HG03108 (cell line): ENCODE measurements around the gene C16orf92.
"Not testable (repeated sequence)": the region's sequence is repeated elsewhere in the genome, so short reads cannot be mapped to it uniquely, and the experiment has no call there.

ENCODE experiments used
- ATAC-seq: cut with Tn5 transposase; IDR thresholded peaks from one replicate; pipeline ENCODE4 v1.9.1; 2021; ENCODE audit warnings: moderate library complexity; ENCODE audit not compliant: unreplicated experiment

C16orf92 gene

DNA sequence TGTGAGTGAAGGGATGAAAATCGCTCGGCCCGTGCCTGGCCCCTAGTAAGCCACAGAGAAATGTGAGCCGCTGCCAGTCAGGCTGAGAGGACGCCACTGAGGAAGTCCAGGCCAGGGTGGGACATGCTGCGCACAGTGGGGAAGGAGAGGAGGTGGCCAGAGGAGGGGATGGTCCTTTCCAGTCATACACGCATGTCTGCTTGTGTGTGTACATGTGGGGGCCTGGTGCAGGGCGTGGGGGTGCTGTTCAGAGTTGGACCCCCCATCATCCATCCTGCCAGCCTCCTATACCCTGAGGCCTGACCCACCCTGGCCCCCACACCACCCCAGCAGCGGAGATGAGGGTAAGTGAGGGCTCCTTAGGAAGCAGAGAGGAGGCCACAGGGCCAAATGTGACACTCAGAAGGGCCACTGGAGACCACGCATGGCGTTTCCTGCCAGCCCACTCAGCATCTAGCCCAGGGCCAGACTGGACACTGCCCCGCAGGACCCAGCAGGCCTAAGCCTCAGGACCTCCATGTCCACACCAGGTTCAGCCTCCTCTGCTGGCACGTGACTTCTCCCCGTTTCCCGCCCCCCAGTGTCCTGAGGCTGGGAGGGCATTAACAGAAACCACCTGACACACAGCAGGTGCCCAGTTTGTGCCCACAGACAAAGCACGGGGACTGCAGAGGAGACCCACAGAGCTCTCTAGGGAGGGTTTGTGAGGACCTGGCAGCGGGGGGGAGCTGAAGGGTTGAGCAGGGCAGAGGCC is 19.2 kb upstream of the C16orf92 start:
- no peak for ATAC-seq

DNA sequence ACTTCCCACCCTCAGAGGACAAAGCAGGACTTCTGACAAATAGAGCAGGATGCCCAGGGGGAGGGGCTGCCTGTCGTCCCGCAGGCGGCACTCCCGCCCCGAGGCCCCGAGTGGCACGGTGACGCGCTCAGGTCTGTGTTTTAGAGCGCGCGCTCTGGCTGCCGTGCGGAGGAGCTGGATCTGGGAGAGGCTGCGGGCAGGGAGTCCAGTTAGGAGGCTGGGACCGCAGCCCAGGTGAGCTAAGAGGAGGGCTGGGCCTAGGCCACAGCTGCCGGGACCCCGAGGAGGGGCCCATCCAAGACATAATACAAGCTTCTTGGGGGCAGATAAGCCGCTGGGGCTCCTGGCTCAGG is 18.6 kb upstream of the C16orf92 start:
- ATAC-seq = no peak

DNA sequence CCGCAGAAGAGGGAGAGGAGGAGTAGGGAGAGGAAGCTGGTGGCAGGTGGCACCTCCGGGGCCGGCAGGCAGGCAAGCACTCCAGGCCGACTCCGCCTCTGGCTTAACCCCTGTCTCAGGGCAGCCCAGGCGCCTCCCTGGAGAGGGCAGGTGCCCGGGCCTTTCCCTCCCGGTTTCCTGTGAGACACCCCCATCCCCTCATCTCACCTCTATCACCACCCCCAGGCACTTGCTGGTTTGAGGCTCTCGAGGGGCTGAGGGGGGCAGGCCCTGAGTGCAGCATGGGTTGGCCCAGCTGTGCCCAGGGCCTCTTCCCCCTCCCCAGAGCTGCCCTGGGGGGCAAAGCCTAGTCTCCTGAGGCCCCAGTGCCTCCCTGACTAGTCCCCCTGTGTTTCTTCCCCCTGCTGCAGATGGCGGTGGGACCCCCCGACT is 18.2 kb upstream of the C16orf92 start:
- ATAC-seq = no peak

DNA sequence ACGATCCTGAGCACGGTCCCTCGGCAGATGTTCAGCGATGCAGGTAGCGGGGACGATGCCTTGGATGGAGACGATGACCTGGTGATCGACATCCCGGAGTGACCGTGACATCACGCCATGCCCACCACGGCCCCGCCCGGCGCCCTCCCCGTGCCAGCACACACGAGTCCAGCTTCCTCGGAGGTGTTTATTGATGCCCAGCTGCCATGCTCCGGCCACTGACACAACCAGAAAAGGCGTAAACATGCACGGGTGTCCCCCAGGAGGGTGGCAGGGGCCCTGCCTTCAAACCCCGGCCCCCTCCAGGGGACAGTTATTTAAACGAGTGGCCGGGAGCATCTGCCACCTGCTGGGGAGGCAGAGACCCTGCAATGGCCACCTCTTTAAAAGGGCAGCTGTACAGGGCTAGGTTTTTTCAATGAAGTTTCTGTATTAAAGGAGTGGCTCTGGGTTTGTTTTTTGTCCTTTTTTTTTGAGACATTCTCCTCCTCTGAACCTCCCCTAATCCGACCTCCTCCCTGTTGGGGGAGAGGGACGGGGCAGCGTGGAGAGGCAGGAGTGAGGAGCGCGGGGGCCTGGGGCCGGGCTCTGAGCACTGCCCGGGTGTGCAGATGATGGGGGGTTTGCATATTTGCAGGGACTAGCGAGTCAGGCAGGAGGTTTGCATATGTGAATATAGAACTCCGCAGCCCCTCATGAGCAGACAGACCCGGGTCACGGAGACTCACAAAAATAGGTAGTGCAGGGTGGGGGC is 17.5 kb upstream of the C16orf92 start:
- no peak for ATAC-seq

DNA sequence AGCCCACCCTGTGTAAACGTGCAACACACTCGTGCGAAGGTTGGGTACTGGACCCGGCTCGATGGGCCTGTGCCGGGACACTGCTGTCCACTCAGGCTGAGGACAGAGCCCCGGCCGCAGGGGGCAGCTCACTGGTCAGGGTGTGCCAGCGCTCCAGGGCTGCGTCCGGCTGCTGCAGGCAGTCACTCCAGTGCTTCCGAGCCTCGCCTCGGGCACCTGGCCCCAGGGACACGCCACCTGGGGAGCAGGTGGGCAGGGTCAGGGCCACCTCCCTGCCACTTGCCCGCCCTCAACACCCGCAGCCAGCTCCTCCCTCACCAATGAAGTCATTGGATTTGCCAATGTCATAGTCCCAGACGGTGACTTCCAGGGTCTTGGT is 16.9 kb upstream of the C16orf92 start:
- no peak for ATAC-seq

DNA sequence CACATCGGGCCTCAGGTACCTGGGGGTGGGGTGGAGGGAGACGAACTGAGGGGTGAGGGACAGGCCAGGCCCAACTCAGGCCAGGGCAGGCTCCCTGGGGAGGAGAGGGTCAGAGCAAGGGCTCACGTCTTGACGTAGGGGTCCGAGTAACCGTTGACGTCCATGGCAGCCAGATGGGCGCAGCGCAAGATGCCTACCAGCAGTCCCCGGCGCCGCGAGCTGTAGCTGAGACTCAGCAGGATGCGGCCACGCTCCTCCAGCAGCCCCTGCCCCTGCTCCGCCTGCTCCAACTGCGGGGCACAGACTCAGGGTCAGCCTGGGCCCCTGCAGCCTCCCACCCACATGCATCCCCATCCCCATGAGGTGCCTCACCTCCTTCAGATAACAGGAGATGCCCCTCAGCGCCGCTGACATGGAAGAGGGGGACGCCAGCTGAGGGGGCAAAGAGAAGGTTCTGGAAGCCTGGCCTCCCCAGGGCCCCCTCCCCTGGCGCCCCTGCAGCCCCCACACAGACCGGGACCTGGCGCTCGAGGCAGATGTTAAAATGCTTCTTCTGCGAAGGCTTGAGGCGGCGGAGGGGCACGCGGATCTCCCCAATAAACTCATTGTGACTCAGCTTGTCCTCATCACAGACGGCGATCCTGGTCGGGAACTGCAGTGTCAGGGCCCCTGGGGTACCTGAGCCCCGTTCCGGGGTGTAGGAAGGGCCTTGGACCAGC is 16.2 kb upstream of the C16orf92 start:
- no peak for ATAC-seq

DNA sequence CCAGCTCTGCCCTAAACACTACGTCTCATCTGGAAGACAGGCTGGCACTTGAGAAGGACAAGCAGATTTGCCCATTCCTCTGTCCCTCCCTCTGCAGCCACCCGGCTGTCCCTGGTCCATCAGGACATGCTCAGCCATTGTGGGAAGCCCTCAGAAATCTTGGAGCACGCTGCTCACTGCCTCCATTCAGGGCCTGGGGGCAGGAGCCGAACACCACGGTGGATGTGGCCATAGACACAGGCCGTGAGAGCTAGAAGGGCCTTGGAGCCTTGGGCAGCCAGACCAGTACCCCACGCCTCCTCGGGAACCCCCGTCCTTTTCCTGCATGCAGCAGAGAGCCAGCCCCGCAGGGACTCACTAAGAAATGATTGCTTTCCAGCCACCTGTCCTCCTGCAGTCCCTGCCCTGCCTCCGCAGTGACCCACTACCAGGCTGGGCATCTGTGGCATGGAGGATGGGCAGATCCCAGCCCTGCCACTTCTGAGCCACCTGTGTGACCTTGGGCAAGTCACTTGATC is 15.6 kb upstream of the C16orf92 start:
- no peak for ATAC-seq

DNA sequence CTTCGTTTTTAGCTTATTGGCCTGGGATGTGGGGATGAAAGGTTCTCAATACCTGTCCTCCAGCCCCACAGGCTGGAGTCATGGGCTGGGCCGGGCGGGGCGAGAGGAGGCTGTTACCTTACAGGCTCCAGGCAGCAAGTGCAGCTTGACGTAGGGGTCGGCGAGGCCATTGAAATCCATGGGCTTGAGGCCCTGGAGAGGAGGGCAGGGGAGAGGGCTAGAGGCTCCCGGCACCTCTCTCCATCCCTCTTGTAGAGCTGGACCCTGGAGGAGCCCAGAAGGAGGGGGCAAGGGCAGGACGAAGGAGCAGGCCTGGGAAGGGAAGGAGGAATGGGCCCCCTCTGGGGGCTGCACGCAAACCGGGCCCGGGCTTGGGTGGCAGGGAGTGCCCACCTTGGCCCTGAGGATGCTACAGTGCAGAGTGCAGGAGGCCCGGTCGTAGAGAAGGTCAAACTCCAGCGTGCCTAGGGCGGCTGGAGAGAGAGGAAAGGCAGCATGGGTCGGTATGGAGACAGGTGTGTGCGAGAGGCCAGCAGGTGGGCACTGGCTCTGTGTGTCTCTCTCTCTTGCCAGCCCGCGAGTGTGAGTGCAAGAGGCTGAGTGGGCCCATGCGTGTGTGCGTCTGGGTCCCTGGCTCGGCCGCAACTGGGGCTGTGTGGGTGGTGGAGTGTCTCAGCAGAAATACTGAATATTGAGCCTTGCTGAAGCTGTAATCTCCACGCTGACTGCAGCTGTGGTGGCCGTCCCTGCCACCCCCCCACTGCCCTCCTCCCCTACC is 13.7 kb upstream of the C16orf92 start:
- ATAC-seq = no peak

DNA sequence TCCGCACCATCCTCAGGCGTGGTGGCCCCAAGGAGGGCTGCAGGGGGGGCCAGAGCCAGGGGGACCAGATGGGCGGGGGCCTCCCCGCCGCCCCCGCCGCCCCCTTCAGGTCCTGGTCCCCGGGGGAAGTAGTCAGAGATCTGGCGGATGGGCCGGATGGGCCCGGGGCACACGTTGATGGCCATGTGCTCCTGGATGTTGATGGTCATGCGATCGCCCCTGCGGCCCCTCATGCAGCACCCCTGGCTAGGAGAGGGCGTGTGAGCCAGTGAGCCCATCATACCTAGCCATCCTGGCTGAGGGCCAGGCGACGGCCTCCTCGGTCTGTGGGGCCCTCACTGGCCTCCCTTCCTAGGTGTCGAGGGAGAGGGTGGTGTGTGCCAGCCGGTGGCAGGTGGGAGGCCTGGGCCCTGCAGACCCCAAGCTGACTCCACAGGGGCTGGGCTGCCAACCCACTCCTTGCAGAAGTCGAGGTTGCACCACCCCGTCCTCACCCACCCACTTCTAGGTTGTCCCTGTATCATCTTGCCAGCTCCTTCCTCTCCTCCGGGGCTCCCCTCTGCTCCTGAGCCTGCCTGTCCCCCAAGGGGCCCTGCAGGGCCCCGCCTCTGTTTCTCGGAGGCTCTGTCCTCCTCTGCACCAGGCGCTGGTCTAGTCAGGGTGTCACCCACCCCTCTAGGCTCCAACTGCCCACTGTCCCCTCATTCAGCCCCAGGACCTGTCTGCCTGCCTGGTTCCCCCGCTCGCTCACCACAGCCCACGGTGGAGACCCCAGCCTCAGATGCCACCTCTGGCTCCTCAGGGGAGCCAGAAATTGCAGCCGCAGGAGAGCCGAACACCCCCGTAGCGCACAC is 12.8 kb upstream of the C16orf92 start:
- ATAC-seq = no peak

DNA sequence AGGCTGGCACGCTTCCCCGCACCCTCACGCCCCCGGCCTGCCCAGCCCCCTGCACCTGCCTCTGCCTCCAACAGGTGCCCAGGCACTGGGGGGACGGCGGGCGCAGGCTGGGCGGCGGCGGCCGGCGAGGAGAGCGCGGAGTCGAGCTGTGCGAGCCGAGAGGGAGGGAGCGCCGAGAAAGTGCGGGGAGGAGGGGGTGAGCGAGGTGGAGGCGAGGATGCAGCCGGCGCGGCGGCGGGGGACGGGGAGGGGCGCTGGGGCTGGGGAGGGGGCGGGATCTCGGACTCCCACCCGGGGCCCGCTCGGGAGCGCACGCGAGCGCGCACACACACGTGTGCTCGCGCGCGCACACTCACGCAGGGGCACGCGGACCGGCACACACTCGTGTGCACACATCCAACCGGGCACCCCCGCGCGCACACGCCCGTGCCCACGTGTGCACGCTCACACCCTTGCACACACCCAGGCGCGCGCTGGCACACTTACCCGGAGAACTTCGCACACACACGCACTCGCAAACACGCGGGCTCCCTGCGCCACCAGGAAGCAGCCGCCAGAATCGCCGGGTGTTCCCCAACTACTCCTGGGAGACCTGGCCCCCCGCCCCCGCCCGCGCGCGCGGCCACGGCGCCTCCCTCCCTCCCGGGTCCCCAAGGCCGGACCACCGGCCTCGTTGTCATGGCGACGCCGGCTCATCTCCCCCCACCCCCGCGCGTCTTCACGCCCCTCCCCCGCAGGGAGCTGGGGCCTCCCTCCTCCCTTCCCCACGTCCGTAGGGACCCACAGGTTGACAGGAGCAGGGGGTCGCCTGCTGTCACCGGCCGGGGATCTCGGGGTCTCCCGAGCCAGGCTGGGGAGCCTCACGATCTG is 11.9 kb upstream of the C16orf92 start, which contains the start of gene DOC2A:
DOC2A (minus strand) TSS at position 184 of the 870 bp plus-strand sequence. CDS start 805 bp downstream, outside the sequence.
- ATAC-seq = no peak

DNA sequence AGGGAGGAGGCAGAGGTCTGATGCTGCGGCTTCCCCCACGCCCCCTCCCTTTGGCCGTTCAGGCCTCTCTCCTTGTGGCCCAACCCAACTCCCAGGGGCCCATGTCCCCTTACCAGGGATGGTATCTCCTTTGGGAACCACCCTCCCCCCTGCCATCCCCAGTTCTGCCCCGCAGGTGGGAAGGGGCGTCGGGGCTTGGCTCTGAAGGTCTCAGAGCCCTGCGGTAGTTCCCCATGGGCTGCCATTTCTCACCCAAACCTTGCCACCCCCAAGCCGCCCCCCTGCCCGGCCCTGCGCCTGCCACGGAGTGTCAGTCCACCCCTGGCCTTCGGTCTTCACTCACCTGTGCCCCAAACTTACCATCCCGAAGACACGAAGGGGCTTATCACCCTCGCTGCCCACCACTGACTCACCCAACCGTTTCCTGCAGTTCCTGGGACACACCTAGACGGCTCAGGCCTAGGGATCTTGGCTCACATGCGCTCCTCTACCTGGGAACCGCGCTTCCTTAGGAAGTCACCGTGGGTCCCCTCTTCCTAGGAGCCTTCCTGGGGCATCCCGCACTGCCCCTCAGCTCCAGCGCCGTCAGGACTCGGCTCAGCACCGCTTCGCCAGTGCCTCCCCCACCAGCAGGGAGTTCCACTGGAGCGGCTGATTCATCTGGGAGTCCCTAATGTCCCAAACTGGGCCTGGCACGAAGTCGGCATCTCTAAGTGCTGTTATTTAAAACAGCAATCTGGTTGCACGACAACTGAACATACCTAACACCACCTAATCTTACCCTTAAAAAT is 11.1 kb upstream of the C16orf92 start:
- no peak for ATAC-seq

DNA sequence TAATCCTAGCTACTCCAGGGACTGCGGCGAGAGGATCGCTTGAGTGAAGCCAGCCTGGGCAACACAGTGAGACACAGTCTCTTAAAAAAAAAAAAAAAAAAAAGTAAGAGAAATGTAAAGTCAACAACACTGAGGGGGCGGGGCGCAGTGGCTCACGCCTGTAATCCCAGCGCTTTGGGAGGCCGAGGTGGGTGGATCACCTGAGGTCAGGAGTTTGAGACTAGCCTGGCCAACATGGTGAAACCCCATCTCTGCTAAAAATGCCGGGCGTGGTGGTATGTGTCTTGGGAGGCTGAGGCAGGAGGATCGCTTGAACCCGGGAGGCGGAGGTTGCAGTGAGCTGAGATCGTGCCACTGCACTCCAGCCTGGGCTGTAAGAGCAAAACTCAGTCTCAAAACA is 10.4 kb upstream of the C16orf92 start:
- ATAC-seq = not testable (repeated sequence)

DNA sequence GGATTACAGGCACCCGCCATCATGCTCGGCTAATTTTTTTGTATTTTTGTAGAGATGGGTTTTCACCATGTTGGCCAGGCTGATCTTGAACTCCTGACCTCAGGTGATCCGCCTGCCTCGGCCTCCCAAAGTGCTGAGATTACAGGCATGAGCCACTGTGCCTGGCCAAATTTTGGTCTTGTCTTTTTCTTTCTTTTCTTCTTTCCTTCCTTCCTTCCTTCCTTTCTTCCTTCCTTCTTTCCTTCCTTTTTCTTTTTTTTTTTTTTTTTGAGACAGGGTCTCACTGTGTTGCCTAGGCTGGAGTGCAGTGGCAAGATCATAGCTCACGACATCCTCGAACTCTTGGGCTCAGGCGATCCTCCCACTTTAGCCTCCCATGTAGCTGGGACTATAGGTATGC is 7.5 kb upstream of the C16orf92 start:
- not testable (repeated sequence) for ATAC-seq

DNA sequence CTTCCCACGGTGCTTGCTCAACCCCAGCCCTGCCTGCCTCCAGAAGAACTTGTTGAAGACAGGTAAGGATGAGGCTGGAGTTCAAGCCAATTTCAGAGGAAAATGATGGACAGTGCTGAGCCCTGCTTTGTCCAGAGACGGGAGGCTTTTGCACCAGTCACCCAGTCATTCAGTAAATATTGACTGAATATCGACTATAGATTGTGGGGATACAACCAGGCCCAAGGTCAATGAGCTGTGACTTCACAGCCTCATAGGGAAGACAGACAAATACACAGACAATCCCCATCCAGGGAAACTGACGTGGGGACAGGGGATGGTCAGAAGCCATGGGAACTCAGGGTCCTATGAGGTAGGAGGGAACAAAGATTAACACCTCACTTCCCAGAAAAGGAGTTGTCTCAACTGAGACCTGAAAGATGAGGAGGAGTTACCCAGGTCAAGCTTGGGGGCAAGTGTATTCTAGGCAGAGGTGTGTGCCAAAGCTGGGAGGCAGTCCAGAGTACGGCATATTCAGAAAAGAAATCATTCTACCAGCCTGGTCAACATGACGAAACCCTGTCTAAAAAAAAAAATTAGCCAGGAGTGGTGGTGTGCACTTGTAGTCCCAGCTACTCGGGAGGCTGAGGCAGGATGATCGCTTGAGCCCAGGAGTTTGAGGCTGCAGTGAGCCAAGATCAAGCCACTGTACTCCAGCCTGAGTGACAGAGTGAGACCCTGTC is 6.3 kb upstream of the C16orf92 start:
- ATAC-seq = no peak

DNA sequence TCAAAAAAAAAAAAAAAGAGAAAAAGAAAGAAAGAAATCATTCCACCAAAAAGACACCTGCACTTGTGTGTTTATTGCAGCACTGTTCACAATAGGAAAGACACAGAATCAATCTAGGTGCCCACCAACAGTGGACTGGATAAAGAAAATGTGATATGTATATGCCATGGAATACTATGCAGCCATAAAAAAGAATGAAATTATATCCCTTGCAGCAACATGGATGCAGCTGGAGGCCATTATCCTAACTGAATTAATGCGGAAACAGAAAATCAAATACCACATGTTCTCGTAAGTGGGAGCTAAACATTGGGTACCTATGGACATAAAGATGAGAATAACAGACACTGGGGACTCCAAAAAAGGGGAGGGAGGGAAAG is 5.7 kb upstream of the C16orf92 start:
- ATAC-seq = no peak

DNA sequence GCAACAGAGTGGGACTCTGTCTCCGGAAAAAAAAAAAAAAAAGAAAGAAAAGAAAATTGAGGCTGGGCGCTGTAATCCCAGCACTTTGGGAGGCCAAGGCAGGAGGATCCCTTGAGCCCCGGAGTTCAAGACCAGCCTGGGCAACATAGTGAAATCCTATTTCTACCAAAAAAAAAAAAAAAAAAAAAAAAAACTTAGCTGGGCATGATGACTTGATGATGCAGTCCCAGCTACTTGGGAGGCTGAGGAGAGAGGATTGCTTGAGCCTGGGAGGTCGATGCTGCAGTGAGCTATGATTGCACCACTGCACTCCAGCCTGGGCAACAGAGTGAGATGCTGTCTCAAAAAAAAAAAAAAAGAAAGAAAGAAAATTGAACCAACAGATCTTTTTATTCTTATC is 5.1 kb upstream of the C16orf92 start:
- ATAC-seq = not testable (repeated sequence)

DNA sequence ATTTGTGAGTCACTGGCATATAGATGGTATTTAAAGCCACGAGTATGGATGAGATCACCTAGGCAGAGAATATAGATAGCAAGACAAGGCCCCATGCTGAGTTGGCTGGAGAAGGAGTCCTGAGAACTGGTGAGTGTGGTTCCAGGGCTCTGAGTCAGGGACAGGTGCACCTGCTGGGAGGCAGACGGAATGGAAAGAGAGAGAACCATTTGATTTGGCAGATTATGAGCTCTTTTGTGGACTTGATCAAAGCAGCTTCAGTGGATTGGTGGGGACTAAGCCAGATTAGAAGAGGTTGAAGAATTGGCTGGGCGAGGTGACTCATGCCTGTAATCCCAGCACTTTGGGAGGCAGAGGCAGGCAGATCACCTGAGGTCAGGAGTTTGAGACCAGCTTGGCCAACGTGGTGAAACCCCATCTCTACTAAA is 4.3 kb upstream of the C16orf92 start:
- no peak for ATAC-seq
